OCI-LY7 (cell line): ENCODE measurements around the gene MIS18BP1. TPM values are rescaled to one million over a fixed set of nuclear protein-coding genes. Genes with fewer than 3 reads are reported as not detected.

ENCODE experiments used
- BruUV-seq: library from RNA; stranded (reverse); fragments of 400-500 nt; replicated peaks from 2 replicates; lab custom pipeline; 2021; lab: Mats Ljungman, UMichigan
- CTCF ChIA-PET: fragments of 300-600 bp; sonication (Branson Sonifier 250); formaldehyde crosslinking; loops from one replicate; lab custom pipeline; 2022; ENCODE audit warnings: antibody characterized with exemption; ENCODE audit not compliant: unreplicated experiment; lab: Charles Lee
- POLR2A ChIA-PET: fragments of 300-600 bp; sonication (Branson Sonifier 250); formaldehyde crosslinking; loops from one replicate; lab custom pipeline; 2022; ENCODE audit warnings: antibody characterized with exemption; lab: Charles Lee
- DNase-seq: peaks from one replicate; pipeline ENCODE4 v3.0.0-alpha.2; 2015; ENCODE audit warnings: low spot score
- H2AFZ ChIP-seq: fragments of 200-600 bp; sonication (generic), shearing (Covaris generic); 2 replicates; pipeline ENCODE4 v1.6.1; 2014; ENCODE audit warnings: mild to moderate bottlenecking, antibody characterized with exemption, low read length, moderate library complexity
- H3K27ac ChIP-seq: fragments of 200-600 bp; sonication (generic); 2 replicates; pipeline ENCODE4 v1.5.1; 2014; ENCODE audit warnings: mixed run types, low read depth, mild to moderate bottlenecking, moderate library complexity, low read length, inconsistent platforms; ENCODE audit not compliant: poor library complexity, severe bottlenecking
- H3K36me3 ChIP-seq: fragments of 200-600 bp; sonication (generic); 2 replicates; pipeline ENCODE4 v1.6.1; 2014; ENCODE audit warnings: mild to moderate bottlenecking, antibody characterized with exemption, low read length, moderate library complexity, mixed read lengths; ENCODE audit not compliant: insufficient read depth
- H3K4me1 ChIP-seq: fragments of 200-600 bp; sonication (generic); 2 replicates; pipeline ENCODE4 v1.5.1; 2014; ENCODE audit warnings: mild to moderate bottlenecking, low read length; ENCODE audit not compliant: insufficient read depth, poor library complexity, severe bottlenecking
- H3K4me2 ChIP-seq: fragments of 200-600 bp; sonication (generic); 2 replicates; pipeline ENCODE4 v1.6.1; 2014; ENCODE audit warnings: mild to moderate bottlenecking, low read length
- H3K4me3 ChIP-seq: fragments of 200-600 bp; sonication (generic); 2 replicates; pipeline ENCODE4 v1.5.1; 2014; ENCODE audit warnings: mild to moderate bottlenecking, low read depth, low read length; ENCODE audit not compliant: poor library complexity, severe bottlenecking
- H3K79me2 ChIP-seq: fragments of 200-600 bp; sonication (generic); 2 replicates; pipeline ENCODE4 v1.6.1; 2016; ENCODE audit warnings: low read depth, mild to moderate bottlenecking, low read length, moderate library complexity, mixed read lengths; ENCODE audit not compliant: insufficient read depth
- H3K9me2 ChIP-seq: fragments of 200-600 bp; sonication (generic); 2 replicates; pipeline ENCODE4 v1.6.1; 2016; ENCODE audit warnings: mild to moderate bottlenecking, low read length, mixed read lengths; ENCODE audit not compliant: insufficient read depth
- H3K9me3 ChIP-seq: fragments of 200-600 bp; sonication (generic); 2 replicates; pipeline ENCODE4 v1.6.1; 2014; ENCODE audit warnings: mild to moderate bottlenecking, mixed run types, low read length, mixed read lengths
- H4K20me1 ChIP-seq: fragments of 200-600 bp; sonication (generic); 2 replicates; pipeline ENCODE4 v1.6.1; 2014; ENCODE audit warnings: mild to moderate bottlenecking, antibody characterized with exemption, low read length, moderate library complexity, mixed read lengths; ENCODE audit not compliant: insufficient read depth
- CTCF ChIP-seq: fragments of 200-600 bp; sonication (generic); conservative IDR thresholded peaks from 2 replicates; pipeline ENCODE4 v1.5.1; 2014; ENCODE audit warnings: mild to moderate bottlenecking, antibody characterized with exemption, low read length, moderate library complexity, mixed read lengths
- EZH2phosphoT487 ChIP-seq: fragments of 200-600 bp; sonication (generic); IDR thresholded peaks from 2 replicates; pipeline ENCODE4 v1.6.1; 2018; ENCODE audit warnings: low read depth, borderline replicate concordance, mild to moderate bottlenecking, mixed run types, antibody characterized with exemption, low read length, moderate library complexity, mixed read lengths
- intact Hi-C: fragments of 100-400 bp; cut with micrococcal nuclease; formaldehyde crosslinking; loops from one replicate; pipeline ENCODE4 v1.10.0; 2022; ENCODE audit not compliant: unreplicated experiment
- small RNA-seq: library from RNA; depleted of rRNA; stranded (forward); fragments of <200 nt; gene quantifications from one replicate; pipeline ENCODE3, GENCODE V24; 2014
- total RNA-seq, 2 experiments: library from RNA; depleted of rRNA in 1 of 2; stranded (reverse); fragments of >200 nt in 1 of 2; shearing (Covaris generic) in 1 of 2; gene quantifications; 2 replicates each; pipeline ENCODE4 v1.2.3, GENCODE V29; 2014 to 2022

MIS18BP1 gene
- total RNA-seq, 2 experiments from 2014 or later: 99.2 to 103 TPM

GRCh38 chr14:45169906-45170305, 83.1 kb downstream of the MIS18BP1 start:
- Histone ChIP-seq H3K27ac (no peak overlapping the region), H4K20me1 (no peaks in the 10 kb centered on the region), H3K9me3 (no peaks in the 10 kb centered on the region), H3K4me1 (no peaks in the 10 kb centered on the region), H3K36me3 (peaks cover 78% of the 10 kb centered on the region), H3K4me3 (no peak overlapping the region), H3K79me2 (no peaks in the 10 kb centered on the region), H3K4me2 (no peak overlapping the region), H2AFZ (no peak overlapping the region), H3K9me2 (no peaks in the 10 kb centered on the region)
- ChIA-PET POLR2A (interaction anchor here (0.6 to 1.3 kb wide), 8 partner anchors 10 to 186 kb away, joined by 3 to 13 read pairs (median 4); no protein-coding TSS in a partner anchor), CTCF (no interaction called here)
- DNase-seq: no peak
- no TSS peak for BruUV-seq
- TF ChIP-seq EZH2phosphoT487: no peak
- TF ChIP-seq CTCF: no peak
- intact Hi-C loops: no loop called here

GRCh38 chr14:45156067-45156466, 96.9 kb downstream of the MIS18BP1 start:
- POLR2A ChIA-PET: interaction anchor here (0.7 to 1.7 kb wide), 2 partner anchors 13 to 1041 kb away, joined by 3 to 13 read pairs; no protein-coding TSS in a partner anchor
- intact Hi-C loops: no loop called here
- BruUV-seq: no TSS peak

More at GRCh38 chr14:45156067-45156466, 96.9 kb downstream of the MIS18BP1 start:
- H3K9me3 ChIP-seq: no peaks in the 10 kb centered on the region
- H3K4me3 ChIP-seq: no peak overlapping the region
- TF ChIP-seq CTCF (no peak), EZH2phosphoT487 (no peak)
- no peak overlapping the region for H2AFZ ChIP-seq
- H3K4me2 ChIP-seq: no peak overlapping the region
- no peak for DNase-seq
- no peaks in the 10 kb centered on the region for H3K4me1 ChIP-seq
- H3K27ac ChIP-seq: no peak overlapping the region
- H3K79me2 ChIP-seq: peaks cover 4% of the 10 kb centered on the region; the same call in 1 of the 2 replicates
- H3K9me2 ChIP-seq: no peaks in the 10 kb centered on the region
- H3K36me3 ChIP-seq: peaks cover 47% of the 10 kb centered on the region
- CTCF ChIA-PET: no interaction called here
- no peaks in the 10 kb centered on the region for H4K20me1 ChIP-seq

Small RNA genes within 50 kb of the gene (small RNA-seq; reads per million reads assigned to genes)
- gene RNU6-552P: not detected

Other genes starting within 250 kb of the MIS18BP1 start
- gene PRPF39, start 169.1 kb downstream of the MIS18BP1 start, total RNA-seq (2014; rRNA removed; shearing (Covaris generic)): 39.5 and 43.5 TPM in 2 replicates
- gene PRPF39, start 169.1 kb downstream of the MIS18BP1 start, total RNA-seq (2022): 41.8 and 47.8 TPM in 2 replicates
- 22.4 and 24.2 TPM in 2 replicates for gene FKBP3, start 118.7 kb downstream of the MIS18BP1 start, total RNA-seq (2014; rRNA removed; shearing (Covaris generic))
- 41.1 and 44.3 TPM in 2 replicates for gene FKBP3, start 118.7 kb downstream of the MIS18BP1 start, total RNA-seq (2022)
- gene FANCM, start 117.3 kb downstream of the MIS18BP1 start, total RNA-seq (2014; rRNA removed; shearing (Covaris generic)): 22.2 and 23.4 TPM in 2 replicates
- 24.0 and 27.7 TPM in 2 replicates for gene FANCM, start 117.3 kb downstream of the MIS18BP1 start, total RNA-seq (2022)